HG02759 (cell line): ENCODE results near the gene GAS2L1.

Source experiments
- ATAC-seq: cut with Tn5 transposase; IDR thresholded peaks from one replicate; pipeline ENCODE4 v1.9.1; 2021; ENCODE audit warnings: mild to moderate bottlenecking, moderate library complexity; ENCODE audit not compliant: unreplicated experiment

GAS2L1 gene

DNA sequence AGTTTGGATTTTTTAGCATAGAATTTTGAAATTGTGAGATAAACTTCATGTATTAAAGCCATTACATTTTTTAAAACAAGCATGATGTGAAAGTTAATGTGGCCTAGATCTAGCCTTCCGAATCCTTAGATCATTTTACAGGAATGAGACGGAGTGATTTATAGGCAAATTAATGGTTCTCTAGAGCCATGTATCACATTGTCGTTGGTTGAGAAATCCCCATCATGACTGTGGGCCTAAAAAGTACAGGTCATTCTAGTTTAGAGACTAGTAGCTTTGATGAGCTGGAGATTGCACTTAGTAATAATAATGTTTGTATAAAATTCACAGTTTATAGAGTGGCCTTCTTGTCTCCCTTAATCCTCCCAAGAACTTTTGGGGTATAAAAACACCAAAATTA lies 31.3 kb upstream of the GAS2L1 start:
- ATAC-seq = no peak

DNA sequence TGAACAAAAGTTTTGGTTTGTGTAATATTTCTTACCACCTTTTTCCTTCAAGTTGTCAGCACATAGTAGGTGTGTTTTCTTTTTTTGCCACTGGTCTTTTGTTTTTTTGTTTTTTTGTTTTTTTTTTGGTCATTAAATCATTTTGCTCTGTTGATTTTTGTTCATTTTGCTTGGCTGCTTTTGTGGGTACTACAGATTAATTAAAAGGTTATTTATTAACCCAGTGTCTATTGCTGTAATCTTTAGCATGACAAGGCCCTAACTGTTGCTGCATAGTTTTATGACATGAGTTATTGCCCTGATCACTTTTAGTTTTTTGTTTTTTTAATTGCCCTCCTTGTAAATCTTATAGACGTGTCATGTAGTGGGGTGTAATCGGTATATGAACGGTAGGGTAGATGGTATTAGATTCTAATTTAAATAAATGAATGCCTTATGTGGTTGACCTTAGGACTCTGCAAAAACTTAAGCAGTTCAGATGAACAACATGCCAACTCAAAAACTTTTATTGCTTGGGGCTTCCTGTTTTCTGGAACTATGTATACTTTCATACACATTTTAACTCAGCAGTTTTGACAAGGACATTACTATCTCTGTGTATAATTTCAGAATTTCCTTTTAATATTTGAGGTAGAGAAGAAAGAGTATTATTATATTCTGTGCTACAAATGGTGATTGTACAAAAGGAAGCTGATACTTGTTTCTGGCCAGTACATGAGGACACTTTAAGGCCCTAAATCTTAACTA lies 30.5 kb upstream of the GAS2L1 start:
- ATAC-seq = no peak

DNA sequence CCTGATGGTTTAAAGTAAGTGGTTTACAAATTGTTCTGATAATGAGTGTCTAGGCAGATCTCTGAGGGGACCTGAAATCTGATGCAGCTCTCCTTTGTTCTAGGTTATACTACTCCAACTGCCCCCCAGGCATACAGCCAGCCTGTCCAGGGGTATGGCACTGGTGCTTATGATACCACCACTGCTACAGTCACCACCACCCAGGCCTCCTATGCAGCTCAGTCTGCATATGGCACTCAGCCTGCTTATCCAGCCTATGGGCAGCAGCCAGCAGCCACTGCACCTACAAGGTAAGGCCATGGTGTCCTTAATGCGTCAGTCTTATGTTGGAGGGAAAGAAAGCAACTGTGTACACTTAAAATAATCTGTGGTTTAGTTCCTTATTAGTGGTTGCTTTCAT lies 28.5 kb upstream of the GAS2L1 start:
- ATAC-seq = no peak

DNA sequence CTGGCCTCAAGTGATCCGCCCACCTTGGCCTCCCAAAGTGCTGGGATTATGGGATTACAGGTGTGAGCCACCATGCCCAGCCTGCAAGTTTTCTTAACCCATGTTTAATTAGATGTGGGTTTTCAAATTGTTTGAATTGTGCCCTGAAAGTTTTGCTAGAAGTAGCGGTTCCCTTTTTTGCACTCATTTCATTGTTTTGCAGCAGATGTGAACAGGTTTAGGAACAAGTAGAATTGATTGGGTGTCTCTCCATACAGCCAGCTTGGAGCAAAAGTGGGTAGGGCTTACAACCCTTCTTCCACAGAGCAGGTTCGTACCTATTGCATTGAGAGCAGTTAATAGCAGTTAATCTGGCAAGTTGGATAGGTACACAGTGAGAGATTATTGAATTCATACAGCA lies 22.3 kb upstream of the GAS2L1 start:
- no peak for ATAC-seq

DNA sequence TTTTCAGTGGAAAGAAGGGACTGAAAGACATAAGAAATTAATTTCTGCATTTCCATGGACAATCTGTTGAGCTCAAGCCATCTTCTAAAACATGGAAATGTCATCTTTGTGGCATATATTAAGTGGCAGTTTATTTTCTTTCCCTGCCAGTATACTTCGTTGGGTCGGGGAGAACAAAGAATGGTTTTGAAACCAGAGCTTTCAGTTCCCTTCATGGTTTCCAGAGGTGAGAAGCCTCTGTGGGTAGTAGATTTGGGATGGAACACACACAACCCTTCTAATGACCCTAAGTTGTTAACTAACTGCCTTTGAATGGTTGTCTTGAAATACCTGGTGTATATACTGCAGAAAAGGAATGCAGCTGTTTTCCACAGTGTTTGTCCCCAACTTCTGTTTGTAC lies 17.6 kb upstream of the GAS2L1 start:
- ATAC-seq = no peak

DNA sequence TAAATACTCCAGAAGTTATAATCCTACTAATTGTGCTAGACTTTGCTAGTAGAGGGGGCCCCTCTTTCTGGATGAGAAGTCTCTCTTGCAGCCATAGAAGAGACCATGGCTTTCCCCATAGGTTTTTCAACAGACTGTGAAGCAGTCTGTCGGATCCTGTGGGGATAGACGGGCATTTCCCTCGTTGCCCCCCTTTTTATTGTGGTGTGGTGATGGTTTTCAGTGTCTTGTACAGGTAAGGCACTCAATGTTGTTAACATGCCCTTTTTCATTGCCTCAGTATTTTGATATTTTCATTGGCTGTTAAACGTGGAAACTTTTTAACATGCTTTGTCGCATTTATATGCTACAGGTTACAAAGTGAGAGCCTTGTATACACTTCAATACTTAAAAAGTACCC lies 16.4 kb upstream of the GAS2L1 start:
- ATAC-seq = no peak

DNA sequence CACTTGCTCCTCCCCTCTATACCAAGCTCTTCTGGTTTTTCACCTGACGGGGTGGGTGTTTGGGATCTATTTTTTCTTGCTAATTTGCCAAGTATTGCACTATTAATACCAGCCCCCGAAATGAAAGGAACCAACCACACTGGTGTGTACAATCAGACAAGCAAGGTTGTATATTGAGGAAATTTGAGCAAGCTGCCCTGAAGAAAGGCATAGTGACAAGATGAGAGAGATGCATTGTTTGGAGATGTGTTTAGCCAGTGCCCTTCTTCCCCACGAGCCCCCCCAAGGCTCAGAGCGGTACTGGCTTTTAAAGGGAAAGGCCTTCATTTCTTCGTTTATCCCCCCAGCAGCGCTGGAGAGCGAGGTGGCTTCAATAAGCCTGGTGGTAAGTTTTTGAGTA lies 15.2 kb upstream of the GAS2L1 start:
- ATAC-seq = no peak

DNA sequence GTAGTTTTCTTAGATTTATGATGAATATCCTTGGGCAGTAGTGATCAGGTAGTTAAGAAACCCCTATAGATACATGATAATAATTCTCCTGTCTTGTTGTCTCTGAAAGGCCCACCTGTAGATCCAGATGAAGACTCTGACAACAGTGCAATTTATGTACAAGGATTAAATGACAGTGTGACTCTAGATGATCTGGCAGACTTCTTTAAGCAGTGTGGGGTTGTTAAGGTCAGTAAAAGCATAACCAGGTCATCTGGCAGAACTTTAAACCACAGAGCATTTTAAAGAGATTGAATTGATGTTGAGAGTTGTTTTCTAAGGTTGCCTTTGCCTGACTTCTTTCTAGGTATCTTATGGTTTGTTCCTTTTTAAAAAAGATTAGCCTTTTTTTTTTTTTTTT lies 14.1 kb upstream of the GAS2L1 start:
- ATAC-seq = no peak

DNA sequence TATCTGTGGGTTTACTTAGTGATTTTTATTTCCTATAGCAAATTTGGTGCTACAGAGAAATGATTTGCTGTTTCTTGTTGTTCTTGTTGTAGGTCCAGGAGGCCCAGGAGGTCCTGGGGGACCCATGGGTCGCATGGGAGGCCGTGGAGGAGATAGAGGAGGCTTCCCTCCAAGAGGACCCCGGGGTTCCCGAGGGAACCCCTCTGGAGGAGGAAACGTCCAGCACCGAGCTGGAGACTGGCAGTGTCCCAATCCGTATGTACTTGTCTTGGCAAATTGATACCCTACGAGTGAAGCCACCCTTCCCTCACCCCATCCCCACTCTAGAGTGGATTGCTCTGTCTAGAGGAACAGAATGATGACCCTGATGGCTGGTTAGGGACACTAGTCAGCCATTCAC lies 7.8 kb upstream of the GAS2L1 start:
- ATAC-seq = no peak

DNA sequence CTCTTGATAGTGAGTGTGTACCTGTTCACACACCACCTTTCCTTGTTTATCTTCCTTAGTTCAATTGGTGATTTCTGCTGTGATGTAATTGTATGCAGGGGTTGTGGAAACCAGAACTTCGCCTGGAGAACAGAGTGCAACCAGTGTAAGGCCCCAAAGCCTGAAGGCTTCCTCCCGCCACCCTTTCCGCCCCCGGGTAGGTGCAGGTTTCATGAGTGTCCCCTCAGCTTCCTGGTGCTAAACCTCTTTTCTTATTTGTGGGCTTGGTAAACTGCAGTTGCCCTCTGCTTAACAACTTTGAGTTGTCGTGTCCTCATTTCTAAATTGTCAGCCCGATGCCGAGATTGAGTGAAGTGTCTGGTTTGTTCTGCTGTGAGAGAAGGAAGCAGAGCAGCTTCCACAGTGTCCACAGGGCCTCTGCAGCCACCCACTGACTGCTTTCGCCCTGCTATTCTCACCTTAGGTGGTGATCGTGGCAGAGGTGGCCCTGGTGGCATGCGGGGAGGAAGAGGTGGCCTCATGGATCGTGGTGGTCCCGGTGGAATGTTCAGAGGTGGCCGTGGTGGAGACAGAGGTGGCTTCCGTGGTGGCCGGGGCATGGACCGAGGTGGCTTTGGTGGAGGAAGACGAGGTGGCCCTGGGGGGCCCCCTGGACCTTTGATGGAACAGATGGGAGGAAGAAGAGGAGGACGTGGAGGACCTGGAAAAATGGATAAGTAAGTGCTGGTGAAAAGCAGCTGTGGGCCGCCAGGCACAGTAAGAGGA lies 7.1 kb upstream of the GAS2L1 start:
- ATAC-seq = no peak

DNA sequence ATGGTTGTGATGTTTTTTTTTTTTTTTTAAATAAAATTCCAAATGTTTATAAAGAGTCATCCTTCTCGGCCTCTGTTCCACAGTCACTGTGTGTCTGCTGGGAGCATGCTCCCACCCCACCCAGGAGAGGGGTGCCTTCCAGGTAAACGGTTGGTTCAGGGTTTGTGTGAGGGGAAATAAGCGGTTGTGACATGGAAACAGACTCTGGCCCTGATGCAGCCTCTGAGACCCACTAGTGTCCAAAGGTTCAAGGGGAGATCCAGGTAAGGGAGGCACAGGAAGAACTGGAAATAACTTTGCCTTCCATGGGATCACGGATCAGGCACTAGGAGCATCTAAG lies 6.0 kb upstream of the GAS2L1 start:
- no peak for ATAC-seq

DNA sequence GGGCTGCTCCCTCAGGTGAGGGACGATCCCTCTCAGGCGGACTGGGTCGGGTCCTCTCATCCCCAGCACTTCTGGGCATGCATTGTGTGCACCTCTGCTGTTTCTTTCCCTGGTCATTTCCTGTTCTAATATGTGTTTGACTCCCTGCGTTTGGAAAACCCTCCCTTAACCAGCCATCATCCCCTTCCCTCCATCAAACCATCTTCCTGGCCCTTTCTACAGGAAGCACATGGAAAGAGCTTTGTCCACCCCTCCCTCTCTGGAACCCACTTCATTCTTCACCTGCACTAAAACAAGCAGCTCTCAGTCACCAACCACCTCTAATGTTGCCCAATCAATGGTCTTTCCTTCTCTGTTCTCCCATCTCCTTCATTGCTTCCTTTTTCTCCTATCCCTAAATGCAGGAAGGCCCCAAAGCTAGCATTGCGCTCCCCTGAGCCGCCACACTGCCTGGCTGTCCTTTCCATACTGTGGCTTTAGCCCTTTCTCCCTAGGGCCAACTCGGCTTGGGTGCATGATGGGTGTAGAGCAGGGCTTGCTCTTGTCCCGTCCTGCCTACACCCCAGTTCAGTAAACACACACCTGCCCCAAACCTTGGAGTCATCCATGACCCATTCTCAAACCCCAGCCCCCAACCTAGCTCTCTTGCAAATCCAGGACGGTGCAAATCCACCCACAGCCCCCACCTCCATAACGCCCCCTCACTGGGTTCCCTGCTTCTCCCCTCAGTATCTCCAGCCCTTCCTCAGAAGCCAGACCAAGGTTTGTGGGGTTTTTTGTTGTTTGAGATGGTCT lies 5.4 kb upstream of the GAS2L1 start:
- ATAC-seq = no peak

DNA sequence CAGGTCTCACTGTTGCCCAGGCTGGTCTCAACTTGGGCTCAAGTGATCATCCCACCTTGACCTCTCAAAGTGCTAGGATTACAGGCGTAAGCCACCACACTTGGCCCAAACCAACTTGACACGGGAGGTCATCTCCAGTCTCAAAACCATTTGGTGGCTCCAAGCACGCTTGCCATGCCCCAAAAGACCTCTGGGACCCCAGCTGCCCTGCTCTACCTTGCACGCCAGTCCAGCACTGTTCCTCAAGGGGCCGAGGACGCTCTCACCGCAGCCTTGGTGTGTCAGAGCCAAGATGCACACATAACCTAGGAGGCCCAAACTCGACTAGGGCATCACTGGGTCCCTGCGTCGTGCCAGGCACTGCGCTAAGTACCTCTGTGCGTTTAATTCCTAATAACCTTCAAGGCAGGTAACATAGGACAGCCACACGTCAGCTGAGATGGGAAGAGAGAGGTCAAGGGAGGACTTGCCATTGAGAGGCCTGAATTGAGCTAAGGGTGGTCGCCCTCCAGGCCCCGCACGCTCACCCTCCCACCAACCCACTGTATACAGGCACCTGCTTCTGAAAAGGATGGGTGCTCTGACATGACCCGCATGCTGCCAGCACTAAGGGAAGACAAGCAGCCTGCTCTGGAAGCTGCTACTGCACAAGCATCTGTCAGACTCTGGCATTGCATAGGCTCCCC lies 4.6 kb upstream of the GAS2L1 start:
- ATAC-seq = no peak

DNA sequence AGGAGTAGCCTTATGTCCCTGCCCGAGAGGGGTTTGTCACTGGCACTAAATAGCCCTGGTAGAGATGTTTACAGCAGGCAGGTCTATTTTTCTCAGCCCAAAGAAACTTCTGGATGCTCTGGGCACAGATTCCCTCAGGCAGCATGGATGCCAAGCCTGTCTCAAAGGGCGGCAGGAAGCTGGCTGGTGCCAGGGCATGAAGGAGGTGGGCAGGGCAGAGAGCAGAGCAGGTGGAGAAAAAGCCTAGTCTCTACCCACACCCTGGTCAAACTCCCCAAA lies 4.1 kb upstream of the GAS2L1 start:
- ATAC-seq = no peak

DNA sequence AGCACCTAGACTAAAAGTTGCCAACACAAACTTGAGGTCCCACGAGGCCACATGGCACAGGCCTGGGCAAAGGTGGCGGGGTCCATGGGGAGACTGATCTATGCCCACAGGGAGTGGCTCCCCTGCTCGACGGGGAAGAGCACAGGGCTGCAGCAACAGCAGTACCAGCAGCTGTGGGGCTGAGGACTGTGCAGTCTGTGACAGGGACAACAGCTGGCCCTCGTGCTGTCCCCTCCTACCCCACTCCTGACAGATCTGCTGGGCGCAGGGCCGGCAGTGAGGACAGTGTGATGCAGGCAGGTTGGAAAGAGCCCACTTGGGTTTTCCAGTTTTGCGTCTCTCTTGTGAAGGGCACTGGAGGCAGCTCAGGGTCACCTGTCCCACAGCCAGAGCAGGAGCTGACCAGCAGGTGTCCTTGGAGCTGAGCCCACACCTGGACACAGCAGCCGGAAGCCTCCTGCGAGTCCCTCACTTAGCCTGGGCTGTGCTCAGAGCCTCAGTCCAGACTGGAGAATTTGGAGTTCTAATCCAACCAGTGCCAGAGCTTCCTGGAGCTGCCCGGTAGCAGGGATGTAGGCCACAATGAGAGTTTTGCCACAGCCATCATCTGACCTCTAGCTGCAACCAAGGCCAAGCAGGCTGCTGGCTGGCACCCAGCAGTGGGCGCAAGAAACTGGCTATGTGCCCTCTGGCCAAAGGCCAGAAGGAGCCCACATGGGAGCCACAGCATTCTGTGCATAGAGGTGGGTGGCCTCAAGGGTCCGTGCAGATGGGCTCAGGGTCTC lies 3.6 kb upstream of the GAS2L1 start:
- ATAC-seq = no peak

DNA sequence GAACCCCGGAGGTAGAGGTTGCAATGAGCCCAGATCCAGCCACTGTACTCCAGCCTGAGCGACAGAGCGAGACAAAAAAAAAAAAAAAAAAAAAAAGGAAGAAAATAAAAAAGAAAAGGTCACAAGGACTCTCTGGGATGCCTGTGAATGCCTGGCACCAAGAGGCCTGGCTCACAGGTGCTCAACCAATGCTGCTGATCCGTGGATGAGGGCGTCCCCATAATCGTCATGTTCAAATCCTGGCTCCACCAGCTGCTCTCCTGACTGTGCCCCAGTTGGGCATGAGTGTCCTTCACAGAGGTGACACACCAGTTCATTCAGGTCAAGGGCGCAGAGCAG lies 645 bp upstream of the GAS2L1 start:
- ATAC-seq = no peak

DNA sequence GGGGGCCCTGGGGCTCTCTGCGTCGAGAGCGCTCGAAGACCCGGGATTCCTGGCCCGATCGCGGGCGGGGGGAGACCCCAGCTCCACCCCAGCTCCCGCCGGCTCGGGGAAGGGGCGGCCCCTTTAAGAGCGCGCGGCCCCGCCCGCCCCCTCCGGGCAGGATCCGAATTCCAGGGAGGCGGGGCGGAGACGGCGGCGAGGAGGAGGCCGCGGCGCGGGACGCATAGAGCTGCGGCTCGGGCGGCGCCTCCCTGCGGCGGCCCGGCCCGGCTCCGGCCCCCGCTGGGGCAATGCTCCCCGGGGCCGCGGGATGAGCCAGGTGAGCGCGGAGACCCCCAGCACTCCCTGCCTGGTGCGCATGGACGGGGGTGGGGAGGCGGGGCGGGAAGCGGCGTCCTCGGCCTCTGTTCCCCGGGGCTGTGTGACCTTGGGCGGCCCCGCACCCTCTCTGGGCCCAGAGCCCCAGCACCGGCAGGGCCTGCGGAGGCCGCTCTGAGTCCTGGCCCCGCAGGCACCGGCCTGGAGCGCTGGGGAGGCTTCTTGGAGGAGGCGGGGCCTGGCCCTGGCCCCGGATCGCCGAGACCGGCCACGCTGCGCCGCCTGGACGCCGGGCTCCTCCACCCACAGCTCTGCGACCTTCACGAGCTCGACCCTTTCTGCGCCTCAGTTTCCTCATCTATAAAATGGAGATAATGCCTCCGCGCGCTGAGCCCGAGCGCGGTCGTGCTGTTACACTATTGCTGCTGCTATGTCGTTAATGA lies 565 bp downstream of the GAS2L1 start:
- ATAC-seq = no peak

DNA sequence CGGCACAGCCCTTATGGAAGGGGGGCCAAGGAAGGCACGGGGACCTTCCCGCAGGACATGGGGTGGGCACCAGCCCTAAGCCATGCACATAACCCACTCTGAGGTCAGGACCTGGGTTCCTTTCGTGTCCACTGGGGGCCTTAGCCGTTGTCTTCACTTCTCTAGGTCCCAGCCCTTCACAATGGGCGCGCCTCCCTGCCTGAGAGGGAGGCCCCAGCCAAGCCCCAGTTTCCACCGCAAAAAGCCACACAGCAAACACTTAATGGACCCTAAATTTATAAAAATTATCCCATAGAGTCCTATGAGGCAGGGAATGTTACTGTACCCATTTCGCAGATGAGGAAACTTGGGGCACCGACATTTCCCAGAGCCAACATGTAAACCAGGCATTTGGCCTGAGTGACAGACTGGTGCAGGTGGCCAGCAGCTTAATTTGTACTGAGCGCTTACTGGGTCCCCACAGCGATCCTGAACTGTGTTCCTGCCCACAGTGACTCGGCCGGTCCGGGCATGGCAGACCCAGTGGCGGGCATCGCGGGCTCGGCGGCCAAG lies 1.2 kb downstream of the GAS2L1 start:
- ATAC-seq = no peak

DNA sequence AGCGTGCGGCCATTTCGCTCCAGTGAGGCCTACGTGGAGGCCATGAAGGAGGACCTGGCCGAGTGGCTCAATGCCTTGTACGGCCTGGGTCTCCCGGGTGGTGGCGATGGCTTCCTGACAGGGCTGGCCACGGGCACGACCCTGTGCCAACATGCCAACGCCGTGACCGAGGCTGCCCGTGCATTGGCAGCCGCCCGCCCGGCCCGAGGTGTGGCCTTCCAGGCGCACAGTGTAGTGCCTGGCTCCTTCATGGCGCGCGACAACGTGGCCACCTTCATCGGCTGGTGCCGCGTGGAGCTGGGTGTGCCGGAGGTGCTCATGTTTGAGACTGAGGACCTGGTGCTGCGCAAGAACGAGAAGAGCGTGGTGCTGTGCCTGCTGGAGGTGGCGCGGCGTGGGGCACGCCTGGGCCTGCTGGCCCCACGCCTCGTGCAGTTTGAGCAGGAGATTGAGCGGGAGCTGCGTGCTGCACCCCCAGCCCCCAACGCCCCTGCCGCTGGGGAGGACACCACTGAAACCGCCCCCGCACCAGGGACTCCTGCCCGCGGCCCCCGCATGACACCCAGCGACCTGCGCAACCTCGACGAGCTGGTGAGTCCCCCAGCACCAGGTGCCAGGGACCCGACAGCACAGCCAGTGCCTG lies 1.8 kb downstream of the GAS2L1 start:
- ATAC-seq = no peak
